PC-9 (cell line): ENCODE data around the gene ELOVL7. TPM values are rescaled to one million over a fixed set of nuclear protein-coding genes. Genes with fewer than 3 reads are reported as not detected.

Experiments
- BruUV-seq: library from RNA; stranded (reverse); fragments of 400-500 nt; replicated peaks from 2 replicates; lab custom pipeline; 2021; lab: Mats Ljungman, UMichigan
- CTCF ChIA-PET: fragments of 300-600 bp; sonication (Branson Sonifier 250); formaldehyde crosslinking; loops from one replicate; lab custom pipeline; 2022; ENCODE audit warnings: antibody characterized with exemption; lab: Charles Lee
- POLR2A ChIA-PET: fragments of 300-600 bp; sonication (Branson Sonifier 250); formaldehyde crosslinking; loops from one replicate; lab custom pipeline; 2022; ENCODE audit warnings: antibody characterized with exemption; ENCODE audit not compliant: unreplicated experiment; lab: Charles Lee
- DNase-seq, 2 experiments: peaks; one replicate each; pipeline versions ENCODE4 v3.0.0 to v3.0.0-alpha.2; 2015 to 2022; ENCODE audit warnings: mixed read lengths in 1 of 2
- H2AFZ ChIP-seq: fragments of 200-600 bp; sonication (generic); 2 replicates; pipeline ENCODE4 v1.8.1; 2017; ENCODE audit warnings: antibody characterized with exemption
- H3F3A ChIP-seq: fragments of 200-600 bp; sonication (generic); 2 replicates; pipeline ENCODE4 v1.8.1; 2017; ENCODE audit warnings: antibody characterized with exemption, mild to moderate bottlenecking, low read depth; ENCODE audit not compliant: insufficient read depth
- H3K27ac ChIP-seq: fragments of 200-600 bp; sonication (generic); 2 replicates; pipeline ENCODE4 v1.6.1; 2016; ENCODE audit warnings: mixed run types
- H3K27me3 ChIP-seq: fragments of 200-600 bp; sonication (generic); 2 replicates; pipeline ENCODE4 v1.6.1; 2016; ENCODE audit warnings: low read depth, mixed run types; ENCODE audit not compliant: insufficient read depth
- H3K36me3 ChIP-seq: fragments of 200-600 bp; sonication (generic); 2 replicates; pipeline ENCODE4 v1.6.1; 2016; ENCODE audit warnings: low read depth, mixed run types
- H3K4me1 ChIP-seq: fragments of 200-600 bp; sonication (generic); replicated peaks from 2 replicates; pipeline ENCODE4 v1.6.1; 2016; ENCODE audit warnings: mixed run types; ENCODE audit not compliant: insufficient read depth
- H3K4me2 ChIP-seq: fragments of 200-600 bp; sonication (generic); 2 replicates; pipeline ENCODE4 v1.6.1; 2017; ENCODE audit warnings: mixed run types
- H3K4me3 ChIP-seq: fragments of 200-600 bp; sonication (generic); 2 replicates; pipeline ENCODE4 v1.6.1; 2016; ENCODE audit warnings: mixed run types
- H3K79me2 ChIP-seq: fragments of 200-600 bp; sonication (generic); 2 replicates; pipeline ENCODE4 v1.6.1; 2017; ENCODE audit warnings: low read depth, mixed run types
- H3K9me2 ChIP-seq: fragments of 200-600 bp; sonication (generic); 2 replicates; pipeline ENCODE4 v1.8.1; 2017; ENCODE audit warnings: mild to moderate bottlenecking; ENCODE audit not compliant: insufficient read depth
- H3K9me3 ChIP-seq: fragments of 200-600 bp; sonication (generic); 2 replicates; pipeline ENCODE4 v1.8.1; 2016; ENCODE audit warnings: low read depth; ENCODE audit not compliant: insufficient read depth
- H4K20me1 ChIP-seq: fragments of 200-600 bp; sonication (generic); 2 replicates; pipeline ENCODE4 v1.8.1; 2017; ENCODE audit not compliant: insufficient read depth
- EZH2 ChIP-seq: fragments of 200-600 bp; sonication (generic); IDR thresholded peaks from 2 replicates; pipeline ENCODE4 v1.8.0; 2017; ENCODE audit warnings: antibody characterized with exemption, low read depth
- intact Hi-C: fragments of 100-400 bp; cut with micrococcal nuclease; formaldehyde crosslinking; loops from one replicate; pipeline ENCODE4 v1.10.0; 2022; ENCODE audit not compliant: unreplicated experiment
- total RNA-seq: library from RNA; stranded (reverse); gene quantifications from 2 replicates; pipeline ENCODE4 v1.2.3, GENCODE V29; 2021
- TF ChIP-seq, protein P1 (sequence below): fragments of 200-600 bp; sonication (generic); conservative IDR thresholded peaks from 2 replicates; pipeline ENCODE4 v1.6.1; 2017; ENCODE audit warnings: mixed run types, antibody characterized with exemption, mild to moderate bottlenecking, moderate library complexity

Gene ELOVL7
- total RNA-seq, 1 experiment from 2014 or later: 24.3 TPM

DNA sequence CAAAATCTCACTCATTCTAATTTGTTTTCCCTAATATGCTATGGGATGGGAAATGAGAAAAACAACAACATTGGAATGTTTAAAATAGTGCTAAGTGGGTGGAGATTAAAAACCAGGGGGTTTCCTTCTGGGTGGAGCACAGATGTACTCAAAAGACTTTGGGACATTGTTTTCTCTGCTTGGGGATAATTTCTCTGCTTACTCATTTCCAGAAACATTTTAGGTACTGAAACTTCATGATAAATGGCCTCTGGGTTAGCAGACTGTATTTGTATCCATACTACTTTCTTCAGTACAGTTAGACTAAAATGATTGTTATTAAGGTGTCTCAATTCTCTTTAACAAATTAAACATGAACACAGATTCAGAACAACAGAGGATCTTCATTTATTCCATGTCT, 17.4 kb downstream of the ELOVL7 start:
- no peaks in the 10 kb centered on the region for H3K9me2 ChIP-seq
- H3K27ac ChIP-seq: no peak overlapping the region
- H3K27me3 ChIP-seq: no peaks in the 10 kb centered on the region
- H3K4me3 ChIP-seq: no peak overlapping the region
- H2AFZ ChIP-seq: no peak overlapping the region
- H3K36me3 ChIP-seq: 0 out of 2 replicates have a peak, but pooled peaks cover 3% of the 10 kb centered on the region
- H3K4me2 ChIP-seq: no peak overlapping the region
- H3K79me2 ChIP-seq: no peaks in the 10 kb centered on the region
- no peak for DNase-seq
- H3K9me3 ChIP-seq: no peaks in the 10 kb centered on the region
- H4K20me1 ChIP-seq: no peaks in the 10 kb centered on the region
- ChIA-PET CTCF (no interaction called here), POLR2A (interaction anchor here (0.5 to 0.7 kb wide), 2 partner anchors 145 to 449 kb away, joined by 4 read pairs; no protein-coding TSS in a partner anchor)
- 0 out of 2 replicates have a peak, but pooled peaks cover 3% of the 10 kb centered on the region for H3F3A ChIP-seq
- TF ChIP-seq EZH2: no peak
- TF ChIP-seq, protein P1, sequence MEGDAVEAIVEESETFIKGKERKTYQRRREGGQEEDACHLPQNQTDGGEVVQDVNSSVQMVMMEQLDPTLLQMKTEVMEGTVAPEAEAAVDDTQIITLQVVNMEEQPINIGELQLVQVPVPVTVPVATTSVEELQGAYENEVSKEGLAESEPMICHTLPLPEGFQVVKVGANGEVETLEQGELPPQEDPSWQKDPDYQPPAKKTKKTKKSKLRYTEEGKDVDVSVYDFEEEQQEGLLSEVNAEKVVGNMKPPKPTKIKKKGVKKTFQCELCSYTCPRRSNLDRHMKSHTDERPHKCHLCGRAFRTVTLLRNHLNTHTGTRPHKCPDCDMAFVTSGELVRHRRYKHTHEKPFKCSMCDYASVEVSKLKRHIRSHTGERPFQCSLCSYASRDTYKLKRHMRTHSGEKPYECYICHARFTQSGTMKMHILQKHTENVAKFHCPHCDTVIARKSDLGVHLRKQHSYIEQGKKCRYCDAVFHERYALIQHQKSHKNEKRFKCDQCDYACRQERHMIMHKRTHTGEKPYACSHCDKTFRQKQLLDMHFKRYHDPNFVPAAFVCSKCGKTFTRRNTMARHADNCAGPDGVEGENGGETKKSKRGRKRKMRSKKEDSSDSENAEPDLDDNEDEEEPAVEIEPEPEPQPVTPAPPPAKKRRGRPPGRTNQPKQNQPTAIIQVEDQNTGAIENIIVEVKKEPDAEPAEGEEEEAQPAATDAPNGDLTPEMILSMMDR: no peak
- no TSS peak for BruUV-seq
- intact Hi-C loops: no loop called here
- no peaks in the 10 kb centered on the region for H3K4me1 ChIP-seq

DNA sequence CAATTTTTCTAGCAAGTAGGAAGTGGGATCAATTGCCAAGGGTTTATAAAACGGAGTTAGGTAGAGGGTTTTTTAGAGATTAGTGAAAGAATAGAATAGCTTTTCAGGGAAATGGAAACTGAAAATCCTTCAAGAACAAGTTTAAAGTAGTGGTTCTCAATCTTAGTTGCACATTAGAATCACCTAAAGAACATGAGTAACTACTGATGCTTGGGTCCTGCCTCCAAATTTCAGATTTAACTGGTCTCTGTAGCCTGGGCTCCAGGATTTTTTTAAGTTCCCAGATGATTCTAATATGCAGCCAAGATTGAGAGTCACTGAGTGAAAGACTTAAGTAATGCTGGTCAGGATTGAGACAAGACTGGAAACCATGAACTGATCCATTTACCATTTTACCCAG, 20.5 kb downstream of the ELOVL7 start:
- Histone ChIP-seq H3K9me2 (no peaks in the 10 kb centered on the region), H3K9me3 (no peaks in the 10 kb centered on the region), H2AFZ (no peak overlapping the region), H3K4me1 (no peaks in the 10 kb centered on the region), H3K27me3 (no peaks in the 10 kb centered on the region), H3K4me2 (no peak overlapping the region), H4K20me1 (no peaks in the 10 kb centered on the region), H3F3A (no peaks in the 10 kb centered on the region), H3K4me3 (no peak overlapping the region), H3K27ac (no peak overlapping the region), H3K79me2 (no peaks in the 10 kb centered on the region), H3K36me3 (0 out of 2 replicates have a peak, but pooled peaks cover 3% of the 10 kb centered on the region)
- POLR2A ChIA-PET: no interaction called here
- TF ChIP-seq EZH2: no peak
- TF ChIP-seq, protein P1: no peak
- intact Hi-C loops: no loop called here
- no peak for DNase-seq
- BruUV-seq: no TSS peak
- CTCF ChIA-PET: no interaction called here

DNA sequence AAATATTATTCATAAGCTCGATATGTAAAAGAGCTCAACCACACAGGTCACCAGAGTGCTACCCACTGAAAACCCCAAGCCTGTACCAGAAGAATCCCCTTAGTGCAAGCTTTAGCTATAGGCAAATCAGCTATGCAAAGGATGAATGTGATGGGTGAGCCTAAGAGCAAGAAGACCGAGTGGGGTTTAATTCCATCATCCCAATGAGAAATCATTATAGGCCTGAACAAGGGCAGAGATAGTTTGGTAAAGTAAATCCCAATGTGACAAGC, 21.8 kb downstream of the ELOVL7 start:
- no TSS peak for BruUV-seq
- H3K36me3 ChIP-seq: 0 out of 2 replicates have a peak, but pooled peaks cover 3% of the 10 kb centered on the region
- H3F3A ChIP-seq: no peaks in the 10 kb centered on the region
- H4K20me1 ChIP-seq: no peaks in the 10 kb centered on the region
- no peak overlapping the region for H3K27ac ChIP-seq
- no peak overlapping the region for H3K4me3 ChIP-seq
- no peaks in the 10 kb centered on the region for H3K9me2 ChIP-seq
- no peaks in the 10 kb centered on the region for H3K4me1 ChIP-seq
- TF ChIP-seq, protein P1: no peak
- TF ChIP-seq EZH2: no peak
- intact Hi-C loops: no loop called here
- POLR2A ChIA-PET: no interaction called here
- no peaks in the 10 kb centered on the region for H3K9me3 ChIP-seq
- H2AFZ ChIP-seq: no peak overlapping the region
- H3K27me3 ChIP-seq: no peaks in the 10 kb centered on the region
- CTCF ChIA-PET: no interaction called here
- no peak for DNase-seq
- no peak overlapping the region for H3K4me2 ChIP-seq
- no peaks in the 10 kb centered on the region for H3K79me2 ChIP-seq
